ENCODE measurements around the gene CENPV. TPM values are rescaled to one million over a fixed set of nuclear protein-coding genes. Genes with fewer than 3 reads are reported as not detected.
A peak's percentile ranks its signal among the peaks of the same experiment; 100 is the strongest.
"Not testable (repeated sequence)": the region's sequence is repeated elsewhere in the genome, so short reads cannot be mapped to it uniquely, and the experiment has no call there.

The CENPV gene
- polyA plus RNA-seq, 6 donors from 2014 or later = 13.3 to 34.2 (median 15.9) TPM

DNA sequence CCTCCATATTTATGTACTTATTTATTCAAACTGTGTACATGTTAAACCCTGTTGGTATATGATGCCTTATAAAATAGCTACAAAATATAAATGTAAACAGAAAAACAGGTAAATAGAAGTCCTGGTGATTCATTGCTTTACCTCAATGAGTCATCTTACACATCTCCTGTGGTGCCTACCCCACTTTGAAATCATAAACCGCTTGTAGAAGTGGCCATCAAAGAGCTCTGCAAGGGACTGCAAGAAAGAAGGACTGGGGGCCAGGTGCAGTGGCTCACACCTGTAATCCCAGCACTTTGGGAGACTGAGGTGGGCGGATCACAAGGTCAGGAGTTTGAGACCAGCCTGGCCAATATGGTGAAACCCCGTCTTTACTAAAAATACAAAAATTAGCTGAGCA is 57.2 kb downstream of the CENPV start:
- H3K4me1 Mint-ChIP-seq; H3K36me3 Mint-ChIP-seq; H3K27me3 Mint-ChIP-seq; H3K4me3 Mint-ChIP-seq; ATAC-seq (ENCODE audit: low read depth in 2 of 2); H3K9me3 Mint-ChIP-seq; DNase-seq: not testable (repeated sequence)
- peak overlapping the region in 1 of 6 donors; percentile 56 for H3K27ac Mint-ChIP-seq

DNA sequence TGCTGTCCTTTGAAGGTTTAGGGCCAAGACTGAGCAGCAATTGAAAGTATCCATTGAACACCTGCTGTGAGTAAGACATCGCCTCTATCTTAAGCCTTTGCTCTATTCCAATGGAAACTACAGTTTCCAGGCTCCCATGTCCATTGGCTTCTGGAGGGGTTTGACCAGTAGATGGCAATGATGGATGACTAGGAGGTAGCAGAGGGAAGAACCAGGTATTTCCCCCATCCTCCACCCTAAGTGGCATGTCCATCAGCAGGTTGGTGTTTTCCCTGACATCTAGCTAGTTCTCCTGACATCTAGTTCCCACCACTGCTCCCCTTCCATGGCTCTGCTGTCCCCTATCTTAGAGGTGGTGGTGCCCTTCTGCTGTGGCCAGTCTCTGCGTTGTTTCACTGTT is 58.7 kb downstream of the CENPV start:
- Mint-ChIP-seq H3K4me1 (peaks cover 10 to 18% (median 17%) of the 10 kb centered on the region in 3 donors), H3K9me3 (no peaks in the 10 kb centered on the region), H3K4me3 (peak overlapping the region in 1 of 8 donors; percentile 68), H3K36me3 (peaks cover 0 to under 1% of the 10 kb centered on the region in 2 donors), H3K27me3 (no peaks in the 10 kb centered on the region), H3K27ac (no peak overlapping the region)
- ATAC-seq (ENCODE audit: low read depth in 2 of 2) = no peak
- no peak for DNase-seq

DNA sequence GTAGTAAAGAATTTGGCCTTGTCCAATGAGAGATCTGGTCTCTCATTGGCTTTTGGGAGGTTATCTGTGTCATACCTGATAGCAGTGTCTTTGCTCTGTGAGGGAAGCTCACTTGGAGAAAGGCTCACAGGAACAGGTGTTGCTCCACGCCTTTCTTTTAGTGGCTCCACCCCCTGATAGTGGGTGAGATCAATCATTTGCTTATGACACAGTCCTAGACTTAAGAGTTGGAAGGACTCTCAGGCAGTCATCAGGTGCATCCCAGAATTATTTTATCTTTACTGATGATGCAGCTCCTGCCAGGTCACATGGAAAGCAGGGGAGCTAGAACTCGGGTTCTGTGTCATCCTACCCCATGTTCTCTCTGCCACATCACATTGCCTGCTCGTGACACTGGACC is 59.3 kb downstream of the CENPV start:
- Mint-ChIP-seq H3K4me3 (no peak overlapping the region), H3K27me3 (no peaks in the 10 kb centered on the region), H3K27ac (no peak overlapping the region), H3K36me3 (no peaks in the 10 kb centered on the region), H3K4me1 (peaks cover 15 to 24% (median 24%) of the 10 kb centered on the region in 3 donors), H3K9me3 (no peaks in the 10 kb centered on the region)
- ATAC-seq (ENCODE audit: low read depth in 2 of 2) (no peak), DNase-seq (no peak)

Other genes with a start within 250 kb of the CENPV start
- gene NCOR1, start 137.9 kb downstream of the CENPV start, polyA plus RNA-seq (ENCODE audit: low read depth in 6 of 6) = 100 to 1,000 TPM in 1 of 6 donors, 10 to 100 TPM in 5; 65.6 to 181 (median 69.0) TPM
- 10 to 100 TPM in 3 of 6 donors, 1 to 10 TPM in 3; 7.1 to 16.1 (median 9.5) TPM for gene PIGL, start 136.3 kb downstream of the CENPV start, polyA plus RNA-seq (ENCODE audit: low read depth in 6 of 6)
- 1,000 to 10,000 TPM; 2,209 to 2,817 (median 2,696) TPM for gene UBB, start 27.6 kb upstream of the CENPV start, polyA plus RNA-seq (ENCODE audit: low read depth in 6 of 6)
- 10 to 100 TPM; 36.2 to 59.9 (median 44.0) TPM for gene TRPV2, start 62.1 kb upstream of the CENPV start, polyA plus RNA-seq (ENCODE audit: low read depth in 6 of 6)
- 1 to 10 TPM in 3 of 6 donors, under 1 TPM in 3; 0.21 to 1.9 (median 1.1) TPM for gene LRRC75A, start 138.7 kb upstream of the CENPV start, polyA plus RNA-seq (ENCODE audit: low read depth in 6 of 6)
- 10 to 100 TPM in 2 of 6 donors, 1 to 10 TPM in 4; 6.7 to 15.3 (median 9.2) TPM for gene ZNF287, start 215.7 kb upstream of the CENPV start, polyA plus RNA-seq (ENCODE audit: low read depth in 6 of 6)

Measured in naive B cell (primary cell).